IPS-11a (cell line): ENCODE measurements around the gene DTNB.

Experiments
- H3K4me3 ChIP-seq: one replicate; pipeline ENCODE4 v1.5.1; 2013; ENCODE audit warnings: low read depth, low read length, control low read depth

Gene DTNB

GRCh38 chr2:25332571-25332970 lies 340.8 kb downstream of the DTNB start:
- H3K4me3 ChIP-seq = no peak overlapping the region

GRCh38 chr2:25331686-25332365 lies 341.6 kb downstream of the DTNB start:
- no peak overlapping the region for H3K4me3 ChIP-seq

GRCh38 chr2:25330937-25331336 lies 342.4 kb downstream of the DTNB start:
- H3K4me3 ChIP-seq = no peak overlapping the region

- no peak overlapping the region for H3K4me3 ChIP-seq
Measured at GRCh38 chr2:25330273-25330672, 343.1 kb downstream of the DTNB start.

- no peak overlapping the region for H3K4me3 ChIP-seq
Measured at GRCh38 chr2:25328152-25329085, 345.0 kb downstream of the DTNB start.
